ACC112 (cell line): ENCODE data around the gene PRKCE.

Experiments
- H2AFZ ChIP-seq: fragments of 200-600 bp; sonication (generic); one replicate; pipeline ENCODE4 v1.6.0; 2017; ENCODE audit warnings: antibody characterized with exemption, low read length; ENCODE audit not compliant: unreplicated experiment
- H3K27ac ChIP-seq: fragments of 200-600 bp; sonication (generic); 2 replicates; pipeline ENCODE4 v1.5.1; 2014; ENCODE audit warnings: low read depth, mild to moderate bottlenecking, antibody characterized with exemption, low read length, moderate library complexity
- H3K27me3 ChIP-seq: fragments of 200-600 bp; sonication (generic); 2 replicates; pipeline ENCODE4 v1.6.1; 2014; ENCODE audit warnings: mild to moderate bottlenecking, antibody characterized with exemption, low read length, moderate library complexity, mixed read lengths; ENCODE audit not compliant: insufficient read depth
- H3K36me3 ChIP-seq: fragments of 200-600 bp; sonication (generic); 2 replicates; pipeline ENCODE4 v1.6.1; 2016; ENCODE audit warnings: mild to moderate bottlenecking, antibody characterized with exemption, low read length, moderate library complexity, mixed read lengths; ENCODE audit not compliant: insufficient read depth
- H3K4me1 ChIP-seq: fragments of 200-600 bp; sonication (generic); one replicate; pipeline ENCODE4 v1.6.1; 2016; ENCODE audit warnings: low read length, mixed read lengths; ENCODE audit not compliant: insufficient read depth, unreplicated experiment, control insufficient read depth
- H3K4me3 ChIP-seq: fragments of 200-600 bp; sonication (generic); 2 replicates; pipeline ENCODE4 v1.5.1; 2014; ENCODE audit warnings: mild to moderate bottlenecking, low read depth, low read length
- H3K79me2 ChIP-seq: fragments of 200-600 bp; sonication (generic); one replicate; pipeline ENCODE4 v1.6.0; 2016; ENCODE audit warnings: low read length; ENCODE audit not compliant: control insufficient read depth, unreplicated experiment, insufficient read depth

Gene PRKCE

DNA sequence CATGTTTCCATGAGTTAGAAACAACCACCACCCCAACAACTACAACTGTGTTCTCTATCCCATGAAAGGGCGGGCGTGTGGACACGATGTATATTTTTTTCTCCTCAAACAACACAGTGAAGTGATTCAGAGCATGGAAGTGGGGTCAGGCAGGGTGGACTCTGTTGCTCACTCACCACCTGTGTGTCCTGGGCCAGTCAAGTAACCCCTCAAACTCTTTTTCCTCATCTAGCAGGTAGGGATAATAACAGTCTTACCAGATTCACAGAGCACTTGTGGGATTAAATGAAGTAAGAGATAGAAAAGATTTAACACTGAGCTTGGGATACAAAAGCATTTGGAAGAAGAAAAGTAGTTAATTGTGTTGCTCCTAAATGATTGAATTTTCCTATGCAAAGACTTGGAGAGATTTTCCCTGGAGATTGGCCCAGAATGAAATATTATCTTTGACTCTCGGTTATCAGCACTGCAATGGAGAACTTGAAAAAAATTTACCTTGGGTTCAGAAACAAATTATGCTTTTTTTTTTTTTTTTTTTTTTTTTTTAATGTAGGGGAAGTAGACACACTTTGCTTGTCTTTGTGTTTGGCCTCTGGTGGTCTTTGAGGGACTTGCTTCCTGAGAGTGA, 483.9 kb downstream of the PRKCE start:
- peaks cover 24% of the 10 kb centered on the region for H3K4me1 ChIP-seq
- no peak overlapping the region for H2AFZ ChIP-seq
- H3K27me3 ChIP-seq = no peaks in the 10 kb centered on the region
- H3K4me3 ChIP-seq = no peak overlapping the region
- H3K79me2 ChIP-seq = no peaks in the 10 kb centered on the region
- H3K27ac ChIP-seq = peak overlapping the region; percentile 44
- no peaks in the 10 kb centered on the region for H3K36me3 ChIP-seq

DNA sequence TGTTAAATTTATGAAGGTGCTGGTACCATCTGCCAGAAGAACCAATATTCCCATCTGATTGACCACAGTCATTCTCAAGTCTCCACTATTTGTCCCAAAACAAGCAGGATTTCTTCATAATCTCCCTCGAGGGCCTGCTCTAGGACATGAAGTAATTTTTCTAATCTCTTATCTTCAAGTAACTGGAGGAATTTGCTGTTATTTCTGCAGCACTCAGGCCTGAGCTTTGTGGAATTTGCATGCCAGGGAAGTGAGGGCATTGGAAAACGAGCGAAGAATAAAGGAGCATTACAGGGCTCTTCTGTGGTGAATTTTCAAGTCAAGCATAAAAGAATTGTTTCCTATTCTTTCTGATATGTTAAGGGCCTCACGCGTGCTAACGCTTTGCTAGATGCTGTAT, 484.5 kb downstream of the PRKCE start:
- Histone ChIP-seq H3K27ac (peak overlapping the region; percentile 44), H3K27me3 (no peaks in the 10 kb centered on the region), H2AFZ (no peak overlapping the region), H3K79me2 (no peaks in the 10 kb centered on the region), H3K4me3 (no peak overlapping the region), H3K4me1 (peaks cover 24% of the 10 kb centered on the region), H3K36me3 (no peaks in the 10 kb centered on the region)

DNA sequence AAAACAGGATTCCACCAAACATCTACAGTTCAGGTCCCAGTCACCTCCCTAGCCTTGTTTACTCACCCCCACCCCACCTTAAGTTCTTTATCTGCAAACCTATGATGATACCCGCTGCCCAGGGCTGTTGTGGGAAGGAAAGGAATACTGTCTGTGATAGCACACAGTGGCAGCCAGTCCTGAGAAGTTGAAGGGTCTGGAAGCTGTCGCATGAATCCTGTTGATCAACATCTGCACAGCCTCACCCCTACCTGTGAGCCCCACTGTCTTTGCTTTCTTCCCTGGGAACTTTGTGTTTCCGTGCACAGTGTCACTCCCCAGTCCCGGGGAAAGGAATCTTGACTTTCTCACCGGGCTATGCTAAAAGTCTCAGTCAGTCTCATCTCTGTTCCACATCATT, 485.0 kb downstream of the PRKCE start:
- H3K36me3 ChIP-seq = no peaks in the 10 kb centered on the region
- H3K4me1 ChIP-seq = peaks cover 24% of the 10 kb centered on the region
- H3K27me3 ChIP-seq = no peaks in the 10 kb centered on the region
- peak overlapping the region; percentile 44 for H3K27ac ChIP-seq
- H2AFZ ChIP-seq = no peak overlapping the region
- no peaks in the 10 kb centered on the region for H3K79me2 ChIP-seq
- no peak overlapping the region for H3K4me3 ChIP-seq

DNA sequence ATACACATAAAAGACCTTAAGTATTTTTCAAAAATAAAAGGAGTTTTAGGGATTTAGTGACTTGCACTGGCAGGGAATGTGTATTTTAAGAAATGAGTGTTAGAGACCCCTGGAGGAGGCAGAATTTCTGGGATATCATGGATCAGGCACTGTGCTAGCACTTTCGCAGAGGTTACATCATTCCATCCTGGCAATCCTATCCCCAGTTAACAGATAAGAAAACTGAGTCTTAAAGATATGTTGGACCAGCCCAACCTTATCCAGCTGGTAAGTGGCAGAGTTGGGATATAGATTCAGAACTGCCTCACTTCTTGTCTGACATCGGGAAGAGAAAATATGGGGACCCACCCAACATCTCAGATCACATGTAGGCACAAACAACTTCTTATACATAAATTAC, 485.5 kb downstream of the PRKCE start:
- H3K27ac ChIP-seq = no peak overlapping the region

DNA sequence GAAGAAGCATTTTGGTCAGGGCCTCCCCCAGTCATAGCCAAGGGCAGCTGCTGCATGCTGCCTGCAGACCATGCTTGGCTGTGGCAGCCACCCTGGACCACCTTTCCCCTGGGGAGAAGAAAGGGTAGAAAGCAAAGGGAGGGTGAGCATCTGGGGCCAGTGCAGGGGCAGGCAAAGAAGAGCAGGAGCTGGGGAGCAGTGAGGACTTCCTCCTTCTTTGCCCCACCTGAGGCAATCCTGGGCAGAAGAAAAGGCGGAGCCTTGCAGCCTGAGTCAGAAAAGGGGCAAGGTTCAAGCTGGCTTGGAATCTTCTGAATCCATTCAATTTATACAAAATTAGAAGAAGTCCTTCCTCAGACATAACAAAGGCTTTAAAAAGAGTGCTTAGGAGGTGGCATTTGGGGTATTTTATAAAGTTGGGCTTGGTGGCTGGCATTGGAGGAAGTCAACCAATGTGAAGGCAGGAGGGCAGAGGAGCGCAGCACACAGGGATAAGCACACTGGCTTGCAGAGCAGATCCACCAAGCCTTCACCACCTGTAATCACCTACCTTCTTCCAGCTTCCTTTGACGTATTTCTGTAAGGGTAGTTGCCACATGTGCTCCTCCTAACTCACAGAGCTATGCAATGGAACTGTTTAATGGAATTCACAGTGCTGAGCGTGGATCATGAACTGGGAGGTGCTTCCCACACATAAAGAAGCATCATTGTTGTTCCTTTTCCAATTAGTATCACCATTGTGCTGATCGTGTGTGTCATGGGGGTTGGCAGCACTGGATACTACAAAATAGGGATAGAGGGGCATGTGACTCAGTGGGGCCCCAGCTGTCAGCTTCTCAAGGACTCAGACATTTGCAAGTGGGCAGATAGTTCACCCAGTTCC, 491.3 kb downstream of the PRKCE start:
- peaks cover 12% of the 10 kb centered on the region for H3K4me1 ChIP-seq
- no peaks in the 10 kb centered on the region for H3K79me2 ChIP-seq
- 0 out of 2 replicates have a peak, but pooled peaks cover 6% of the 10 kb centered on the region for H3K36me3 ChIP-seq
- no peaks in the 10 kb centered on the region for H3K27me3 ChIP-seq
- no peak overlapping the region for H3K4me3 ChIP-seq
- H2AFZ ChIP-seq = no peak overlapping the region
- H3K27ac ChIP-seq = no peak overlapping the region

More for the DNA sequence above, 485.5 kb downstream of the PRKCE start:
- Histone ChIP-seq H2AFZ (no peak overlapping the region), H3K27me3 (no peaks in the 10 kb centered on the region), H3K4me1 (peaks cover 24% of the 10 kb centered on the region), H3K4me3 (no peak overlapping the region), H3K79me2 (no peaks in the 10 kb centered on the region), H3K36me3 (no peaks in the 10 kb centered on the region)

DNA sequence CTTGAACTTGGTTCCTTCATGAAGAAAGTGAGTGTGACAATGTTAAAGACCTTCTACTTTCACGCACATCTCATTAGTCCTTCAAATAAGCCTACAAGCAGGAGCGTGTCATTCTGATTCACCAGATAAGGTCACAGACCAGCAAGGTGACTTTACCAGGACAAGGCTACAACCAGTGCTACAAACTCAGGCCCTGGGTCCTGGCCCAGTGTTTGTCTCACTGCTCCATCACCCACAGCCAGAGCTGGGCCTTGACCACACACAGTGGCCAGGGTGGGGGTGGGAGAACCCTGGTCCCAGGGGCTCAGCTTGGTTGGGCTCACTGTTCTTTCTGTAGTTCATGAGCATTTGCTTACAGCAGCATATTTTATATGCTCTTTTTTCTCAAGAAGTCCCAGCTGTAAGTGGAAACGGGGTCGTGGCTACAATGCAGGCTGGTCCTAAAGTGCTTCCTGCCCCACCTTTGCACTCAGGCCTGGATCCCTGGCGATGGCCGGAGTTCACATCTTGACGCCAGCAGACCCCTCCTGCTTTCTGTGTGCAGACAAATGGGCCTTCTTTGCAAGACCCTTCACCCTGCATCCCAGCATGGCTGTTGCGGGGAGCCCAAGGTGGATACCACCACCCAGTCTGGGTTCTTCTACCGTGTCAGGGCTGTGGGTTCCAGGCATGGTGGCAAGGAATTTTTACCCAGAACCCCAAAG, 492.1 kb downstream of the PRKCE start:
- no peaks in the 10 kb centered on the region for H3K79me2 ChIP-seq
- no peak overlapping the region for H2AFZ ChIP-seq
- no peak overlapping the region for H3K27ac ChIP-seq
- H3K4me3 ChIP-seq = no peak overlapping the region
- H3K27me3 ChIP-seq = no peaks in the 10 kb centered on the region
- H3K4me1 ChIP-seq = peaks cover 12% of the 10 kb centered on the region
- H3K36me3 ChIP-seq = 0 out of 2 replicates have a peak, but pooled peaks cover 6% of the 10 kb centered on the region

DNA sequence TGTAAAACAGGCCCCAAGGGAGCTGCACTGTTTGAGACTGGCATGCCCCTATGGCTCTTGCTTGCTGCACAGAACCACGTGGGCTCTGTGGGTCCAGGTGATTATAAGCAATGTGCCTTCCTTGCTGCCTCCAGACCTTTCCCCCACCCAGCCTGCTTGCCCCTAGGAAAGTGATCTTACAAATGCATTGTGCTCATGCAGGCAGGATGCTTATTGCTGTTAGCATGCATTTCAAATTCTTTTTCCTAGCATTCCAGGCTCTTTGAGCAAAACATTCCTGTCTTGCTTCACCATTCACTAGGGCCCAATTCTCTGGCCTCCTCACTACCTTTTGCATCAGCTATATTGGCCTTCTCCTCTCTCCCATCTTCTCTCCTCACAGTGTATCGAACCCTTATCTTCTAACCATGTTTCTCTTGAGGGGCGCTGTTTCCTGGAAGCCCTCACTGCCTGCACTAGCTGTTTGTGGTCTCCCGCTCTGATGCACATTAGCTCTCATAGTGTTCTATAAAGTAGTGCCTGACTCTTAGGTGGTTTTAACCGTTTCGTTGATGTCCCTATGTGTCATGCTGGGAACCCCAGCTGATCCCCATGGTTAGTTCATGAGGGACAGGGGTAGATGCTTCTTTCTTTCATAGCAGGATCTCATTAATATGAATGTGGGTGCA, 492.8 kb downstream of the PRKCE start:
- Histone ChIP-seq H3K79me2 (no peaks in the 10 kb centered on the region), H3K4me3 (no peak overlapping the region), H3K36me3 (0 out of 2 replicates have a peak, but pooled peaks cover 6% of the 10 kb centered on the region), H3K27me3 (no peaks in the 10 kb centered on the region), H3K4me1 (peaks cover 12% of the 10 kb centered on the region), H2AFZ (no peak overlapping the region), H3K27ac (no peak overlapping the region)

DNA sequence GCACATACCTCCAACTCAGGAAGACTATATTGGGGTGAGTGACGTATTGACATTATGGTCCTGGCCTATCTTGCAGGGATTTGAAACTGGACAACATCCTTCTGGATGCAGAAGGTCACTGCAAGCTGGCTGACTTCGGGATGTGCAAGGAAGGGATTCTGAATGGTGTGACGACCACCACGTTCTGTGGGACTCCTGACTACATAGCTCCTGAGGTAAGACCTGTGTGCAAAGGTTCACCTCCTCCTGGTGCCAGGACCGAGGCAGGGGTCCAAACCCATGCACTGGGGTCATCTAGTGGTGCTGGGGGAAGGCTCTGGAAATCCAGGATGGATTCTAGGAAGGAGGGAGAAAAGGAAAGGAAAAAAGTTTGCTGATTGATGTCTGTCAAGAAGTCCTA, 493.5 kb downstream of the PRKCE start:
- Histone ChIP-seq H3K4me3 (no peak overlapping the region), H2AFZ (no peak overlapping the region), H3K36me3 (0 out of 2 replicates have a peak, but pooled peaks cover 6% of the 10 kb centered on the region), H3K79me2 (no peaks in the 10 kb centered on the region), H3K4me1 (peaks cover 16% of the 10 kb centered on the region), H3K27me3 (no peaks in the 10 kb centered on the region), H3K27ac (no peak overlapping the region)

DNA sequence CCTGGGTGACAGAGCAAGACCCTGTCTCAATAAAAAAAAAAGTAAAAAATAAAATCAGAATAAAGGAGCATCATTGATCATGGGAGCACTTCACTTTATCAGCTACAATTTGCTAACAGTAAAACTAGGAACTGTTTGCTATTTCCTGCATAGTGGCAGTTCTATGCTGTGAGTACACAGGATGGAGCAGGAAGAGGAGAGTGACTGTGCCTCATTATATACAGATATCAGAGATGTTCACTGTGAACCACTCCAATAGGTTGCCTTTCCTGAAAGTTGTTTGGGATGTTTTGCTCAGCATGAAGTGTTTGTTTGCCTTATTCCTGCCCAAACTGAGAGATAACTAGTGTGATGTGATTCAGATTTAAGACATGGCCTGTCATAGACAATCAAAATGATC, 494.4 kb downstream of the PRKCE start:
- Histone ChIP-seq H3K27me3 (no peaks in the 10 kb centered on the region), H3K36me3 (0 out of 2 replicates have a peak, but pooled peaks cover 6% of the 10 kb centered on the region), H2AFZ (no peak overlapping the region), H3K27ac (no peak overlapping the region), H3K4me1 (peaks cover 24% of the 10 kb centered on the region), H3K4me3 (no peak overlapping the region), H3K79me2 (no peaks in the 10 kb centered on the region)

DNA sequence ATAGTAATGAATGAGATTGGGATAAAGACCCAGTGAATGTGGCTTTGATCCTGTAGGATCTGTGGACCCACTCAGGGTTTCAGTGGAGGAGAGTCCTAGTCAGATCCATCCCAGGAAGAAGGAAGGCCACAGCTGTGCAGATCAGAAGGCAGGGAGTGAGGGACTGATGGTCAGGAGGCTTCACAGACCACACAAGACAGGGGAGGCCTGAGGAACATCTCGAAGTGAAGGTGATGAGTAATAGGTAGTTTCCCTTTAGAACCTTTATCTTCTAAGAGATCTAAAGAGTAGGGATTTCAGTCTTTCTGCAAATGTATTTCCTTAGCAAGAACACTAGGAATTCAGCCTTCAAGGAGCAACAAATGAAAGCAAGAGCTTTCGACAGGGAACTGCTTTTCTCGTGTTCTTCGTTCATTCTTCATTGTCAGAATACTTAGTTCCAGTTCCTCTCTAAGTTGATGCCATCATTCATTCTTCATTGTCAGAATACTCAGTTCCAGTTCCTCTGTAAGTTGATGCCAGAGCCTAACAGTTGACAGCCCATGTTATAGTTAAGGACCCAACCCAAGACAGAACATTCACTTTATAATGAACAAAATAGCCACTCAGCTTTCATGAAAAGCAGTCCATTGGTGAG, 495.5 kb downstream of the PRKCE start:
- no peak overlapping the region for H2AFZ ChIP-seq
- 0 out of 2 replicates have a peak, but pooled peaks cover 6% of the 10 kb centered on the region for H3K36me3 ChIP-seq
- H3K79me2 ChIP-seq = no peaks in the 10 kb centered on the region
- no peak overlapping the region for H3K27ac ChIP-seq
- peaks cover 32% of the 10 kb centered on the region for H3K4me1 ChIP-seq
- H3K27me3 ChIP-seq = no peaks in the 10 kb centered on the region
- H3K4me3 ChIP-seq = no peak overlapping the region
